ENCODE measurements around the gene TLE3. TPM values are rescaled to one million over a fixed set of nuclear protein-coding genes. Genes with fewer than 3 reads are reported as not detected.

The TLE3 gene
- polyA plus RNA-seq, 1 donor (not counting 4 experiments of a cell fraction or from before 2014, with no cell fraction given) = 8.3 TPM

- Histone ChIP-seq H3K4me3 (ENCODE audit: control insufficient read depth in 2 of 3, extremely low read depth in 1 of 3, insufficient read depth in 2 of 3, low read depth in 1 of 3, low read length in 3 of 3) (no peak overlapping the region), H3K4me1 (ENCODE audit: control insufficient read depth, extremely low read depth, insufficient read depth, low read length) (no peaks in the 10 kb centered on the region), H3K9ac (ENCODE audit: control insufficient read depth, extremely low read depth, insufficient read depth, low read length) (no peak overlapping the region), H3K9me1 (ENCODE audit: control insufficient read depth, extremely low read depth, insufficient read depth, low read length) (no peaks in the 10 kb centered on the region), H2AFZ (ENCODE audit: control insufficient read depth, low read length) (no peak overlapping the region), H3K9me3 (ENCODE audit: control insufficient read depth, low read depth, low read length) (no peaks in the 10 kb centered on the region), H4K20me1 (ENCODE audit: control insufficient read depth, extremely low read depth, insufficient read depth, low read length) (no peaks in the 10 kb centered on the region), H3K27ac (ENCODE audit: control insufficient read depth, insufficient read depth, low read length) (no peak overlapping the region), H3K27me3 (ENCODE audit: control insufficient read depth, extremely low read depth, insufficient read depth, low read length) (peaks cover 42% of the 10 kb centered on the region), H3K79me2 (ENCODE audit: control insufficient read depth, insufficient read depth, low read length) (no peaks in the 10 kb centered on the region), H3K4me2 (ENCODE audit: control insufficient read depth, extremely low read depth, insufficient read depth, low read depth, low read length) (no peak overlapping the region), H3K36me3 (ENCODE audit: control insufficient read depth in 2 of 2, extremely low read depth in 1 of 2, insufficient read depth in 2 of 2, low read length in 2 of 2) (no peaks in the 10 kb centered on the region)
- dilution Hi-C loops (cut with MboI; ENCODE audit: extremely low pct_ligation_motif_present, low sequenced_read_pairs) = no loop called here
- TF ChIP-seq EZH2 (IDR thresholded peaks at IDR 0.05; ENCODE audit: low read length) (no peak), CTCF (optimal IDR thresholded peaks at IDR 0.05 in 1 of 3, IDR thresholded peaks at IDR 0.05 in 1 of 3, conservative IDR thresholded peaks at IDR 0.05 in 1 of 3; ENCODE audit: extremely low read depth in 1 of 3, insufficient read depth in 2 of 3, low read length in 3 of 3) (no peak)
- no peak for DNase-seq (ENCODE audit: low read depth, low spot score)
- FAIRE-seq = no peak
Measured at GRCh38 chr15:70126362-70126761, 28.6 kb upstream of the TLE3 start.

DNA sequence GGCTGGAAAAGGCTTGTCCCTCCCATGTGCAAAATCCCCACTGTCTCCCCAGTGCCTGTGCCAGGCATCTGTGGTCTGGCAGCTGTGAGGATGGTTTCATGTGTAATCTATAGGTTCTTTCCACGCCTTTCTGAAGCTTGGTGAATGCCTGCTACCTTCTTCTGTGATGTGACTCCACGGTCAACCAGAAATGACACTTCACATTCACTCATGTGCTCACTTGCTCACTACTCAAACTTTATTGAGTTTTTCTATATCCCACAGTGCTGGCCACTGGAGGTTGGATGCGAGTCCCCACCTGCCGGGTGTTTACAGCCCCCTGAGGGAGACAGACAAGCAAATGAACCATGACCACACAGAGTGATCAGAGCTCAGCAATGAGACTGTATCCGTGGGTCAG, 27.9 kb upstream of the TLE3 start:
- Histone ChIP-seq H3K4me1 (ENCODE audit: control insufficient read depth, extremely low read depth, insufficient read depth, low read length) (no peaks in the 10 kb centered on the region), H3K4me3 (ENCODE audit: control insufficient read depth in 2 of 3, extremely low read depth in 1 of 3, insufficient read depth in 2 of 3, low read depth in 1 of 3, low read length in 3 of 3) (no peak overlapping the region), H3K79me2 (ENCODE audit: control insufficient read depth, insufficient read depth, low read length) (no peaks in the 10 kb centered on the region), H3K27me3 (ENCODE audit: control insufficient read depth, extremely low read depth, insufficient read depth, low read length) (peaks cover 45% of the 10 kb centered on the region), H3K4me2 (ENCODE audit: control insufficient read depth, extremely low read depth, insufficient read depth, low read depth, low read length) (no peak overlapping the region), H3K9me3 (ENCODE audit: control insufficient read depth, low read depth, low read length) (no peaks in the 10 kb centered on the region), H3K36me3 (ENCODE audit: control insufficient read depth in 2 of 2, extremely low read depth in 1 of 2, insufficient read depth in 2 of 2, low read length in 2 of 2) (no peaks in the 10 kb centered on the region), H3K9ac (ENCODE audit: control insufficient read depth, extremely low read depth, insufficient read depth, low read length) (no peak overlapping the region), H4K20me1 (ENCODE audit: control insufficient read depth, extremely low read depth, insufficient read depth, low read length) (no peaks in the 10 kb centered on the region), H2AFZ (ENCODE audit: control insufficient read depth, low read length) (no peak overlapping the region), H3K27ac (ENCODE audit: control insufficient read depth, insufficient read depth, low read length) (no peak overlapping the region), H3K9me1 (ENCODE audit: control insufficient read depth, extremely low read depth, insufficient read depth, low read length) (no peaks in the 10 kb centered on the region)
- no peak for DNase-seq (ENCODE audit: low read depth, low spot score)
- TF ChIP-seq CTCF (optimal IDR thresholded peaks at IDR 0.05 in 1 of 3, IDR thresholded peaks at IDR 0.05 in 1 of 3, conservative IDR thresholded peaks at IDR 0.05 in 1 of 3; ENCODE audit: extremely low read depth in 1 of 3, insufficient read depth in 2 of 3, low read length in 3 of 3) = no peak
- TF ChIP-seq EZH2 (IDR thresholded peaks at IDR 0.05; ENCODE audit: low read length) = no peak
- FAIRE-seq = no peak
- dilution Hi-C loops (cut with MboI; ENCODE audit: extremely low pct_ligation_motif_present, low sequenced_read_pairs) = no loop called here
